Head of caudate nucleus (tissue), 42 donors: ENCODE measurements around the gene POTEH.
A peak's percentile ranks its signal among the peaks of the same experiment; 100 is the strongest.
"Not testable (repeated sequence)": the region's sequence is repeated elsewhere in the genome, so short reads cannot be mapped to it uniquely, and the experiment has no call there.

Source experiments
- DNase-seq, 42 donors: peaks; one replicate each; pipeline versions ENCODE4 v3.0.0 to v3.0.0-alpha.2; 2020 to 2021; ENCODE audit warnings: mixed read lengths in 7 of 42
- intact Hi-C: fragments of 100-400 bp; cut with DNase I; formaldehyde crosslinking; loops from one replicate; pipeline ENCODE4 v1.15.0; 2022

The POTEH gene

GRCh38 chr22:15689749-15690125 is at the start of gene POTEH:
POTEH (plus strand) TSS chr22:15690026; CDS start chr22:15690078, 52 bp downstream.
- DNase-seq, intact Hi-C loops: not testable (repeated sequence)

- intact Hi-C loops, DNase-seq: not testable (repeated sequence)
Observed at GRCh38 chr22:15642288-15642861, 47.5 kb upstream of the POTEH start.

- DNase-seq, intact Hi-C loops: not testable (repeated sequence)
Observed at GRCh38 chr22:15651954-15652353, 37.9 kb upstream of the POTEH start.

- intact Hi-C loops, DNase-seq: not testable (repeated sequence)
Observed at GRCh38 chr22:15652738-15653137, 37.1 kb upstream of the POTEH start.

GRCh38 chr22:15653241-15653640 is 36.6 kb upstream of the POTEH start:
- DNase-seq, intact Hi-C loops: not testable (repeated sequence)

GRCh38 chr22:15661102-15661501 is 28.7 kb upstream of the POTEH start:
- intact Hi-C loops, DNase-seq: not testable (repeated sequence)

- intact Hi-C loops, DNase-seq: not testable (repeated sequence)
Observed at GRCh38 chr22:15664682-15665081, 25.1 kb upstream of the POTEH start.

- DNase-seq, intact Hi-C loops: not testable (repeated sequence)
Observed at GRCh38 chr22:15665478-15665877, 24.3 kb upstream of the POTEH start.

- intact Hi-C loops, DNase-seq: not testable (repeated sequence)
Observed at GRCh38 chr22:15669430-15669829, 20.4 kb upstream of the POTEH start.

GRCh38 chr22:15679702-15680101 is 10.1 kb upstream of the POTEH start:
- intact Hi-C loops, DNase-seq: not testable (repeated sequence)

GRCh38 chr22:15684115-15684514 is 5.7 kb upstream of the POTEH start:
- intact Hi-C loops: not testable (repeated sequence)

GRCh38 chr22:15684695-15685094 is 5.1 kb upstream of the POTEH start:
- intact Hi-C loops: not testable (repeated sequence)

More at GRCh38 chr22:15684115-15684514, 5.7 kb upstream of the POTEH start:
- not testable (repeated sequence) for DNase-seq

GRCh38 chr22:15685641-15686040 is 4.2 kb upstream of the POTEH start:
- intact Hi-C loops, DNase-seq: not testable (repeated sequence)

More at GRCh38 chr22:15684695-15685094, 5.1 kb upstream of the POTEH start:
- not testable (repeated sequence) for DNase-seq

- intact Hi-C loops, DNase-seq: not testable (repeated sequence)
Observed at GRCh38 chr22:15687086-15687485, 2.7 kb upstream of the POTEH start.

- intact Hi-C loops: not testable (repeated sequence)
- peak in 1 of 42 donors; percentile 36 for DNase-seq
Observed at GRCh38 chr22:15687676-15688075, 2.1 kb upstream of the POTEH start.

- peak in 1 of 42 donors; percentile 34 for DNase-seq
- intact Hi-C loops: not testable (repeated sequence)
Observed at GRCh38 chr22:15688090-15688489, 1.7 kb upstream of the POTEH start.

- intact Hi-C loops: not testable (repeated sequence)
- DNase-seq: peak in 4 of 42 donors; percentile 3 to 36 (median 14)
Observed at GRCh38 chr22:15689012-15689748, 646 bp upstream of the POTEH start.

GRCh38 chr22:15713600-15713999 is 23.8 kb downstream of the POTEH start:
- intact Hi-C loops: not testable (repeated sequence)
- DNase-seq: peak in 2 of 42 donors; percentile 7 to 28

- DNase-seq, intact Hi-C loops: not testable (repeated sequence)
Observed at GRCh38 chr22:15714125-15714524, 24.3 kb downstream of the POTEH start.

GRCh38 chr22:15721884-15722283 is 32.1 kb downstream of the POTEH start:
- intact Hi-C loops, DNase-seq: not testable (repeated sequence)
